HG02973 (cell line): Measurements from ENCODE around the gene ZDHHC19.

ENCODE experiments used
- ATAC-seq: cut with Tn5 transposase; IDR thresholded peaks from one replicate; pipeline ENCODE4 v1.9.1; 2021; ENCODE audit warnings: moderate library complexity; ENCODE audit not compliant: unreplicated experiment

ZDHHC19 gene

GRCh38 chr3:196150481-196150880, 60.7 kb downstream of the ZDHHC19 start:
- ATAC-seq, result no peak

GRCh38 chr3:196149831-196150301, 61.3 kb downstream of the ZDHHC19 start:
- no peak for ATAC-seq

GRCh38 chr3:196149375-196149774, 61.8 kb downstream of the ZDHHC19 start:
- ATAC-seq, result no peak
